ENCODE results near the gene ALX4. TPM values are rescaled to one million over a fixed set of nuclear protein-coding genes. Genes with fewer than 3 reads are reported as not detected.

ALX4 gene
- total RNA-seq, 2 donors from 2014 or later: 0.17 to 0.36 TPM

DNA sequence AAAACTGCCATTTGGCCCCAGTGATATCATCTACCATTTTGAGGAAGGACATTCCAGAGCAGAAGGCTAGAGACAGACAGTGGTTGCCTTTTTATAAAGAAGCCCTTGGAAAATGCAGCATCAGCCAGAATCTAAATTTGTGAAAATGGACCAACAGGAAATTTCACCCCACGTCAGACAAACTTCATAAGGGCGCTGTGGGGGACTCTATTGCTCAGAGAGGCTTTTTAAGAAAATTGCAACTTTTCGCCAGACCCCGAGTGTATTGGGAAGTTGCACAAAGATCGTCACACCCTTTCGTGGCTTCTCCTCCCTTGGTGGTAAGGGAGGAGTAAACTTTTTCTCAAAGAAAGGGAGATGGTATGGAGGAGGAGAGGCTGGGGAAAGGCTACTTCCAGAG is 12.3 kb upstream of the ALX4 start:
- H3K27ac ChIP-seq: no peak overlapping the region
- 15% methylated on average over 6 of the region's 6 CpGs for WGBS
- H3K36me3 ChIP-seq: no peaks in the 10 kb centered on the region
- no peak for DNase-seq (ENCODE audit: low spot score)
- no peaks in the 10 kb centered on the region for H3K9me3 ChIP-seq
- H3K4me3 ChIP-seq: no peak overlapping the region
- H3K27me3 ChIP-seq (replicated peaks; ENCODE audit: insufficient read depth): peaks cover 52% of the 10 kb centered on the region
- intact Hi-C loops (cut with DNase I): no loop called here
- TF ChIP-seq, protein P1, sequence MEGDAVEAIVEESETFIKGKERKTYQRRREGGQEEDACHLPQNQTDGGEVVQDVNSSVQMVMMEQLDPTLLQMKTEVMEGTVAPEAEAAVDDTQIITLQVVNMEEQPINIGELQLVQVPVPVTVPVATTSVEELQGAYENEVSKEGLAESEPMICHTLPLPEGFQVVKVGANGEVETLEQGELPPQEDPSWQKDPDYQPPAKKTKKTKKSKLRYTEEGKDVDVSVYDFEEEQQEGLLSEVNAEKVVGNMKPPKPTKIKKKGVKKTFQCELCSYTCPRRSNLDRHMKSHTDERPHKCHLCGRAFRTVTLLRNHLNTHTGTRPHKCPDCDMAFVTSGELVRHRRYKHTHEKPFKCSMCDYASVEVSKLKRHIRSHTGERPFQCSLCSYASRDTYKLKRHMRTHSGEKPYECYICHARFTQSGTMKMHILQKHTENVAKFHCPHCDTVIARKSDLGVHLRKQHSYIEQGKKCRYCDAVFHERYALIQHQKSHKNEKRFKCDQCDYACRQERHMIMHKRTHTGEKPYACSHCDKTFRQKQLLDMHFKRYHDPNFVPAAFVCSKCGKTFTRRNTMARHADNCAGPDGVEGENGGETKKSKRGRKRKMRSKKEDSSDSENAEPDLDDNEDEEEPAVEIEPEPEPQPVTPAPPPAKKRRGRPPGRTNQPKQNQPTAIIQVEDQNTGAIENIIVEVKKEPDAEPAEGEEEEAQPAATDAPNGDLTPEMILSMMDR (IDR thresholded peaks at IDR 0.05): no peak
- TF ChIP-seq POLR2A (IDR thresholded peaks at IDR 0.05) (no peak), POLR2AphosphoS5 (IDR thresholded peaks at IDR 0.05) (no peak)
- no peaks in the 10 kb centered on the region for H3K4me1 ChIP-seq (replicated peaks)

DNA sequence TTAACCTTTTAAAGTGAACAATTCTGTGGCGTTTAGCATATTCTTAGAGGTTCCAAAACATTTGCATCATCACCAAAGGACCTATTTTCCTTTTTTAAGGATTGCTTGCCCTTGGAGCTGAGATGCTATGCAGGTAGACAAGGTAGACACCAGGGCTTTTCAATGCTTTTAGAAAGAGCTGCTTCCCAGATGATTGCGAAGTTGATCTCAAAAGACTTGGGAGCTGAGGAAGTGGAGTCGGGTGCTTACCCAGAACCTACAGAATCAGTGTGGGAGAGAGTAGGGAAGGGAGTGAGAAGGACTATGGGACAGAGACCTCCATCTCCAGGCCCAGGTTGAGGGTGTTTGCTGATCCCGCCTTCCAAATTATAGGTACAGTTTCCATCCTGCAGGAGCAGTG is 11.1 kb upstream of the ALX4 start:
- no peak for DNase-seq (ENCODE audit: low spot score)
- 17% methylated on average over 4 of the region's 4 CpGs for WGBS
- Histone ChIP-seq H3K9me3 (no peaks in the 10 kb centered on the region), H3K36me3 (no peaks in the 10 kb centered on the region), H3K4me1 (replicated peaks) (no peaks in the 10 kb centered on the region), H3K4me3 (no peak overlapping the region), H3K27ac (no peak overlapping the region), H3K27me3 (replicated peaks; ENCODE audit: insufficient read depth) (peaks cover 55% of the 10 kb centered on the region)
- intact Hi-C loops (cut with DNase I): no loop called here
- TF ChIP-seq POLR2A (IDR thresholded peaks at IDR 0.05) (no peak), POLR2AphosphoS5 (IDR thresholded peaks at IDR 0.05) (no peak)
- TF ChIP-seq, protein P1 (IDR thresholded peaks at IDR 0.05): no peak

DNA sequence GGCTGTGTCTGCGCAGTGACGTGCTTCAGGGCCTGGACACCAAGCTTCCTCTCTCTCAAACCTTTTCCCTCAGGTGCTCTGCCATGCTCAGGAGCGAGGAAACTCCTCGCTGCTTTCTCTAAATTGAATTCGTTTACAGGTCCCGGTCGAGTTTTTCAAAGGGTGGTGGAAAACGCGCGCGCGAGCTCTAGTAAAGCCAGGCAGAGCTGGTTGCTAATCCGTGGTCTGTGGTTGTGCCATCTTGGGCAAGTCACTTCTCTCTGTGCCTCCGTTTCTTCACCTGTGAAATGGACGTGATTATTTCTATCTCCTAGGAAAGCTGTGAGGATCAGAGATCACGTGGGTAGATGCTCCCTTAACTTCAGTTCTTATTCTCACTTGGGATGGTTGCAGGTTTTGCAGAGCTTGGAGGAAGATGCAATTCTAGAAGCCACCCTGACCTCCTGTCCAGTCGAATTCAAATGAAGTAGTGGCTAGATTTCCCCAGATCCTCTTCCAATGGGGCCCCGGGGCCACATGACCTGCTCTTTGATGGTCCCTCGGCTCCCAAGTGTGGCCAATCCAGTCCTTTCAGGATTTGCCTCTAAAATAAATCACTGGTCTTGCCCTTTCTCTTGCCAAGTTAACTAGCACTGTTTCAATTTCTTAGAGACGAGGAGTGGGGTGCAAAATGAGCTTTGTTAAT is 10.5 kb upstream of the ALX4 start:
- H3K27ac ChIP-seq: no peak overlapping the region
- peaks cover 59% of the 10 kb centered on the region for H3K27me3 ChIP-seq (replicated peaks; ENCODE audit: insufficient read depth)
- no peak overlapping the region for H3K4me3 ChIP-seq
- DNase-seq (ENCODE audit: low spot score): no peak
- no peaks in the 10 kb centered on the region for H3K36me3 ChIP-seq
- H3K4me1 ChIP-seq (replicated peaks): no peaks in the 10 kb centered on the region
- WGBS: 7% methylated on average over 20 of the region's 20 CpGs
- no peak for TF ChIP-seq POLR2A (IDR thresholded peaks at IDR 0.05)
- no peak for TF ChIP-seq POLR2AphosphoS5 (IDR thresholded peaks at IDR 0.05)
- TF ChIP-seq, protein P1 (IDR thresholded peaks at IDR 0.05): no peak
- intact Hi-C loops (cut with DNase I): no loop called here
- H3K9me3 ChIP-seq: no peaks in the 10 kb centered on the region

DNA sequence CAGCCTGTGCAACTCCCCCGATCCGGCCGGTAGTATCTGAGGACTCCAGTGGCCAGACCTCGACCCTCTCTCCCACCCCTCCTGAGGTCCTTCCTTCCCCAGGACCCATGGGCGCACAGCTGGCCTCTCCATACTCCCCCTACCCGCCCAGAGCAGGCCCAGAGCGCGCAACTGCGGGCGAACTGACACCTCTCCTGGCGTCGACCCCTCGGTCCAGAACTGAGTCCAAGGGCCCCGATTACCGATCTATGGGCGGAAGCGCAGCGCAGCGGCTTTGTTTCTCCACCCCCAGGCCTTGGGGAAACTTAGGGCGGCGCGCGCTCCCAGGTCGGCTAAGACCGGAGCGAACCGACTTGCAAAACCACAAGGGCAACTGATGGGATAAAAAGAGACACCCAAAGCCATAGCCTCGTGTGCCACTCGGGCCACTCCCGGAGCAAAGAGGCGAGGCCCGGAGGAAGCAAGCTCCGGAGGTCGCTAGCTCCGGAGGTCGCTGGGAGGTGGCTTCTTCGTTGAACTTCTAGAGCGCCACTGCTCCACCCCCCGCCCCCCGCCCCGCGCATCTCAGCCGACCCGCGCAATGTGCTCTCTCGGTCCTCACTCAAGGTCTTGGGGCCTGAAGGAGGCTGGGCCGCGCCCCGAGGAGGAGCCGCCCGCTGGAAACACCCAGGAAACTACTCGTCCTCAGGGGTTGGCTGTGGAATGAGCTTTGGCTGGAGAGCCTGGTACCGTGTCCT is 9.8 kb upstream of the ALX4 start:
- peaks cover 61% of the 10 kb centered on the region for H3K27me3 ChIP-seq (replicated peaks; ENCODE audit: insufficient read depth)
- H3K36me3 ChIP-seq: no peaks in the 10 kb centered on the region
- intact Hi-C loops (cut with DNase I): no loop called here
- no peak overlapping the region for H3K27ac ChIP-seq
- DNase-seq (ENCODE audit: low spot score): no peak
- WGBS: 3% methylated on average over 41 of the region's 53 CpGs
- H3K4me1 ChIP-seq (replicated peaks): no peaks in the 10 kb centered on the region
- no peaks in the 10 kb centered on the region for H3K9me3 ChIP-seq
- TF ChIP-seq, protein P1 (IDR thresholded peaks at IDR 0.05): no peak
- no peak for TF ChIP-seq POLR2AphosphoS5 (IDR thresholded peaks at IDR 0.05)
- TF ChIP-seq POLR2A (IDR thresholded peaks at IDR 0.05): no peak
- no peak overlapping the region for H3K4me3 ChIP-seq

DNA sequence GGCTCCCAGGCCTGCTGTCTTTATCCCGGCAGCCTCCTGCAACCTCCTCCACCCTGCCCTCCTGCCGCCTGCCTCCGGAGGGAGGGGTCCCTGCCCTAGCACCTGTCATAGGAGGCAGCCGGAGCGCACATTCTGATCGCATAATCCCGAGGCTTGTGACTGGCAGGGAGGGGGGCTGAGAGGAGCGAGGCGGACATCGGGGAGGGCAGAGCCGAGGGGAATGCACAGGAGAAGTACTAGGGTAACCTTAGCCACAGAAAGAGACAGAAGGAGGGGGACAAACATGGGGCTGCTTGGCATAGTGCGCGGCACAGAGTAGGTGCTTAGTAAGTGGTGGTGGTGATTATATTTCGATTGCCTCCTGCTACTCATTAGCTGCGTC is 9.2 kb upstream of the ALX4 start:
- no peak overlapping the region for H3K27ac ChIP-seq
- H3K27me3 ChIP-seq (replicated peaks; ENCODE audit: insufficient read depth): peaks cover 64% of the 10 kb centered on the region
- H3K9me3 ChIP-seq: no peaks in the 10 kb centered on the region
- TF ChIP-seq, protein P1 (IDR thresholded peaks at IDR 0.05): no peak
- TF ChIP-seq POLR2AphosphoS5 (IDR thresholded peaks at IDR 0.05) (no peak), POLR2A (IDR thresholded peaks at IDR 0.05) (no peak)
- no peaks in the 10 kb centered on the region for H3K36me3 ChIP-seq
- 5% methylated on average over 15 of the region's 15 CpGs for WGBS
- intact Hi-C loops (cut with DNase I): no loop called here
- H3K4me1 ChIP-seq (replicated peaks): no peaks in the 10 kb centered on the region
- no peak for DNase-seq (ENCODE audit: low spot score)
- H3K4me3 ChIP-seq: no peak overlapping the region
